Adrenal gland (tissue), 5 donors: ENCODE results near the gene TLE2.

Experiments used
- CTCF ChIP-seq, 6 experiments: fragments of 450-650 bp in 4 of 6; fragments of 200-600 bp in 2 of 6; sonication (generic) in 1 of 6; IDR thresholded peaks; 1 replicate in 5 of 6; 2 replicates in 1 of 6; pipeline versions ENCODE4 v1.5.1 to v1.8.0; 2016 to 2021; ENCODE audit warnings: antibody characterized with exemption in 6 of 6, mild to moderate bottlenecking in 2 of 6, moderate library complexity in 1 of 6
- POLR2A ChIP-seq, 2 donors: fragments of 450-650 bp; IDR thresholded peaks; one replicate each; pipeline ENCODE4 v1.6.1; 2017; ENCODE audit warnings: antibody characterized with exemption in 2 of 2, mild to moderate bottlenecking in 2 of 2, moderate library complexity in 1 of 2
- donor health status: DM: no; HTN: no; CAD: no.

DNA sequence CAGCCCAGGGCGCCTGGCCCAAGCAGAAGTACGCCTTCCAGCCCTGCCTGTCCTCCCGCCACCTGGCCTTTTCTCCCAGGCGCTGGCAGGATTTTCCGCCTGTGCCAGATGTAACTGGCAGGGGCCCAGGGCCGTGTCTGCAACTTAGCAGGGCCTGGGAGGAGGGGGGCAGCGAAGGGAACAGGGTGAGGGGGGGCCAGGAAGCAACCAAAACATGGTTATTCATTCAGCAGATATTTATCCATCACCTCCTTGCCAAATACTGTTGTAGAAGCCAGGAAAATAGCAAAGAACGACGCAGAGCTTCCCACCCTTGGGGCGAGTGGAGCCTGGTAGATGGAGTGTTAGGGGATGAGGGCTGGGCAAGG, 46.1 kb downstream of the TLE2 start:
- TF ChIP-seq POLR2A (IDR thresholded peaks at IDR 0.05) (no peak), CTCF (IDR thresholded peaks at IDR 0.05) (no peak)
